SK-N-SH (cell line): ENCODE results near the gene SOS2. TPM values are rescaled to one million over a fixed set of nuclear protein-coding genes. Genes with fewer than 3 reads are reported as not detected.

Experiments
- CTCF ChIA-PET: fragments of 300-600, 350-600 bp; formaldehyde crosslinking; extraction: SDS; loops from one replicate; lab custom pipeline; 2021; lab: Yijun Ruan, JAX
- POLR2A ChIA-PET: fragments of 350-600 bp; sonication (Branson Sonifier 250); formaldehyde crosslinking; extraction: SDS; loops from one replicate; lab custom pipeline; 2020; ENCODE audit warnings: antibody characterized with exemption, inconsistent platforms; lab: Yijun Ruan, JAX
- DNase-seq: peaks from one replicate; pipeline ENCODE4 v3.0.0; 2012
- H2AFZ ChIP-seq: fragments of 200-600 bp; sonication (generic); 2 replicates; pipeline ENCODE4 v1.8.1; 2016; ENCODE audit warnings: antibody characterized with exemption, mild to moderate bottlenecking, low read depth
- H3F3A ChIP-seq: fragments of 200-600 bp; sonication (generic); replicated peaks from 2 replicates; pipeline ENCODE3; 2016; ENCODE audit warnings: antibody characterized with exemption, mild to moderate bottlenecking; ENCODE audit not compliant: insufficient read depth
- H3K27ac ChIP-seq, 2 experiments: fragments of 200-500 bp in 1 of 2; fragments of 200-600 bp in 1 of 2; sonication (Bioruptor generic) in 1 of 2; sonication (generic), shearing (Covaris generic) in 1 of 2; 2 replicates each; pipeline versions ENCODE4 v1.5.1 to v1.6.1; 2014 to 2016; ENCODE audit warnings: low read depth in 2 of 2, inconsistent platforms in 1 of 2, low read length in 1 of 2, mild to moderate bottlenecking in 1 of 2, mixed read lengths in 1 of 2
- H3K27me3 ChIP-seq: fragments of 200-600 bp; sonication (generic), shearing (Covaris generic); 2 replicates; pipeline ENCODE4 v1.6.1; 2016; ENCODE audit warnings: mixed run types; ENCODE audit not compliant: insufficient read depth
- H3K36me3 ChIP-seq, 2 experiments: fragments of 200-500 bp in 1 of 2; fragments of 200-600 bp in 1 of 2; sonication (Bioruptor generic) in 1 of 2; sonication (generic) in 1 of 2; replicated peaks in 1 of 2; 2 replicates each; pipeline versions ENCODE3 to v1.5.1; 2014 to 2016; ENCODE audit warnings: low read length in 1 of 2, mild to moderate bottlenecking in 1 of 2; ENCODE audit not compliant: insufficient read depth in 2 of 2, control insufficient read depth in 1 of 2
- H3K4me1 ChIP-seq, 2 experiments: fragments of 200-500 bp in 1 of 2; fragments of 200-600 bp in 1 of 2; sonication (Bioruptor generic) in 1 of 2; sonication (generic), shearing (Covaris generic) in 1 of 2; 2 replicates each; pipeline versions ENCODE4 v1.5.1 to v1.6.1; 2014 to 2016; ENCODE audit warnings: low read depth in 1 of 2, low read length in 1 of 2, mixed run types in 1 of 2; ENCODE audit not compliant: insufficient read depth in 2 of 2, control insufficient read depth in 1 of 2
- H3K4me2 ChIP-seq: fragments of 200-600 bp; sonication (generic), shearing (Covaris generic); 2 replicates; pipeline ENCODE4 v1.6.1; 2017; ENCODE audit warnings: mixed run types
- H3K4me3 ChIP-seq, 2 experiments: fragments of 200-500 bp in 1 of 2; fragments of 200-600 bp in 1 of 2; sonication (Bioruptor generic) in 1 of 2; sonication (generic), shearing (Covaris generic) in 1 of 2; 2 replicates each; pipeline versions ENCODE4 v1.5.1 to v1.8.1; 2014 to 2016; ENCODE audit warnings: low read depth in 2 of 2, inconsistent platforms in 1 of 2, low read length in 1 of 2, mild to moderate bottlenecking in 1 of 2, mixed read lengths in 1 of 2, moderate library complexity in 1 of 2
- H3K79me2 ChIP-seq: fragments of 200-600 bp; sonication (generic); 2 replicates; pipeline ENCODE4 v1.8.1; 2017; ENCODE audit warnings: mild to moderate bottlenecking; ENCODE audit not compliant: insufficient read depth
- H3K9ac ChIP-seq: fragments of 200-600 bp; sonication (generic); 2 replicates; pipeline ENCODE4 v1.6.1; 2017; ENCODE audit warnings: mixed run types
- H3K9me2 ChIP-seq: fragments of 200-600 bp; sonication (generic); 2 replicates; pipeline ENCODE4 v1.6.1; 2017; ENCODE audit warnings: mixed run types
- H3K9me3 ChIP-seq: fragments of 200-600 bp; sonication (generic); 2 replicates; pipeline ENCODE4 v1.6.1; 2017; ENCODE audit warnings: mixed run types, mild to moderate bottlenecking, moderate library complexity
- H4K20me1 ChIP-seq: fragments of 200-600 bp; sonication (generic); 2 replicates; pipeline ENCODE4 v1.6.1; 2017; ENCODE audit warnings: mild to moderate bottlenecking, mixed run types; ENCODE audit not compliant: insufficient read depth
- CHD2 ChIP-seq: fragments of 150-350 bp; IDR thresholded peaks from 2 replicates; pipeline ENCODE4 v1.6.1; 2018; ENCODE audit warnings: low read length; ENCODE audit not compliant: partially characterized antibody
- CTCF ChIP-seq: fragments of 200-600 bp; sonication (generic); IDR thresholded peaks from 2 replicates; pipeline ENCODE4 v1.6.1; 2017; ENCODE audit warnings: antibody characterized with exemption, mild to moderate bottlenecking, moderate library complexity
- ELF1 ChIP-seq: IDR thresholded peaks from 2 replicates; pipeline ENCODE4 v1.4.0; 2012
- EP300 ChIP-seq, 2 experiments: IDR thresholded peaks; 2 replicates each; pipeline versions ENCODE4 v1.4.0 to v1.6.1; 2012; ENCODE audit warnings: borderline replicate concordance in 1 of 2, low read depth in 1 of 2, low read length in 1 of 2
- EZH2phosphoT487 ChIP-seq: fragments of 200-600 bp; sonication (generic); IDR thresholded peaks from 2 replicates; pipeline ENCODE4 v1.6.1; 2017; ENCODE audit warnings: low read depth, mixed run types, mild to moderate bottlenecking, antibody characterized with exemption, moderate library complexity, borderline replicate concordance
- FOSL2 ChIP-seq: IDR thresholded peaks from 2 replicates; pipeline ENCODE4 v1.4.0; 2012; ENCODE audit warnings: low read depth, mild to moderate bottlenecking, moderate library complexity, borderline replicate concordance
- FOXJ3 ChIP-seq: sonication (generic); formaldehyde crosslinking; IDR thresholded peaks from 2 replicates; pipeline ENCODE4 v1.5.1; 2020; ENCODE audit warnings: mild to moderate bottlenecking, missing genetic modification reagents
- FOXM1 ChIP-seq: IDR thresholded peaks from 2 replicates; pipeline ENCODE4 v1.4.0; 2012; ENCODE audit warnings: low read depth, mild to moderate bottlenecking
- GABPA ChIP-seq: IDR thresholded peaks from 2 replicates; pipeline ENCODE4 v1.4.0; 2012; ENCODE audit warnings: low read depth, mild to moderate bottlenecking
- GATA2 ChIP-seq: sonication (generic); formaldehyde crosslinking; IDR thresholded peaks from 2 replicates; pipeline ENCODE4 v1.5.0; 2020; ENCODE audit warnings: mild to moderate bottlenecking, missing genetic modification reagents
- MAX ChIP-seq: IDR thresholded peaks from 2 replicates; pipeline ENCODE4 v1.4.0; 2012; ENCODE audit warnings: low read depth
- MEF2A ChIP-seq: IDR thresholded peaks from 2 replicates; pipeline ENCODE4 v1.4.0; 2012; ENCODE audit warnings: low read depth, borderline replicate concordance
- MXI1 ChIP-seq: IDR thresholded peaks from 2 replicates; pipeline ENCODE4 v1.6.1; 2012; ENCODE audit warnings: mild to moderate bottlenecking, low read depth, low read length, improper control_type of control experiment
- NFIC ChIP-seq: IDR thresholded peaks from 2 replicates; pipeline ENCODE4 v1.4.0; 2012; ENCODE audit warnings: borderline replicate concordance
- NRF1 ChIP-seq: IDR thresholded peaks from 2 replicates; pipeline ENCODE4 v1.6.1; 2012; ENCODE audit warnings: low read depth, mild to moderate bottlenecking, low read length
- PBX3 ChIP-seq: IDR thresholded peaks from 2 replicates; pipeline ENCODE4; 2012
- POLR2AphosphoS5 ChIP-seq: IDR thresholded peaks from 2 replicates; pipeline ENCODE4 v1.6.1; 2012; ENCODE audit warnings: low read depth, low read length
- RAD21 ChIP-seq: IDR thresholded peaks from 2 replicates; pipeline ENCODE4 v1.6.1; 2012; ENCODE audit warnings: mild to moderate bottlenecking, low read length
- RCOR1 ChIP-seq: fragments of 150-350 bp; IDR thresholded peaks from 2 replicates; pipeline ENCODE4 v1.6.1; 2017; ENCODE audit warnings: antibody characterized with exemption, low read length
- RFX5 ChIP-seq: IDR thresholded peaks from 2 replicates; pipeline ENCODE4 v1.6.1; 2012; ENCODE audit warnings: mild to moderate bottlenecking, improper control_type of control experiment, low read length
- SIN3A ChIP-seq: IDR thresholded peaks from 2 replicates; pipeline ENCODE4 v1.6.1; 2012; ENCODE audit warnings: low read depth, mild to moderate bottlenecking, low read length, moderate library complexity, borderline replicate concordance
- TAF1 ChIP-seq: IDR thresholded peaks from 2 replicates; pipeline ENCODE4 v1.6.1; 2012; ENCODE audit warnings: low read depth, mild to moderate bottlenecking, low read length, moderate library complexity, borderline replicate concordance
- TCF12 ChIP-seq: IDR thresholded peaks from 2 replicates; pipeline ENCODE4 v1.4.0; 2012
- TEAD4 ChIP-seq: IDR thresholded peaks from 2 replicates; pipeline ENCODE4 v1.4.0; 2012; ENCODE audit warnings: mild to moderate bottlenecking, borderline replicate concordance; ENCODE audit not compliant: insufficient read depth
- USF1 ChIP-seq: IDR thresholded peaks from 2 replicates; pipeline ENCODE4 v1.4.0; 2012; ENCODE audit warnings: low read depth, borderline replicate concordance
- USF2 ChIP-seq: fragments of 150-350 bp; IDR thresholded peaks from 2 replicates; pipeline ENCODE4 v1.6.1; 2017; ENCODE audit warnings: antibody characterized with exemption, low read length, low read depth, borderline replicate concordance
- WGBS: methylation state at CpG from one replicate; pipeline ENCODE4 v1.1.6; 2017; ENCODE audit warnings: low lambda C conversion rate; 5-methylcytosine and 5-hydroxymethylcytosine counted together
- polyA plus RNA-seq, 3 experiments: library from polyadenylated mRNA; depleted of rRNA; stranded (reverse); fragments of >200 nt; gene quantifications; 2 replicates each; pipeline ENCODE4 v1.2.3, GENCODE V29; 2012

Gene SOS2
- polyA plus RNA-seq, 1 of the 3 experiments (the other 2 are of a cell fraction), result 6.2 TPM

GRCh38 chr14:50210074-50210473, 21.3 kb downstream of the SOS2 start:
- Histone ChIP-seq H4K20me1 (peaks cover 44% of the 10 kb centered on the region), H3K9me3 (no peaks in the 10 kb centered on the region), H3K4me1 (no peaks in the 10 kb centered on the region), H3K27me3 (no peaks in the 10 kb centered on the region), H3F3A (peaks cover 7% of the 10 kb centered on the region), H3K9me2 (no peaks in the 10 kb centered on the region), H2AFZ (no peak overlapping the region), H3K27ac (no peak overlapping the region), H3K4me3 (no peak overlapping the region), H3K9ac (no peak overlapping the region), H3K36me3 (peaks cover 0 to 23% of the 10 kb centered on the region in 2 experiments), H3K79me2 (peaks cover 100% of the 10 kb centered on the region), H3K4me2 (no peak overlapping the region)
- ChIA-PET POLR2A (no interaction called here), CTCF (interaction anchor here (1.0 kb wide), 1 partner anchor 61 kb away, joined by 3 read pairs; no protein-coding TSS in a partner anchor)
- 95% methylated on average over 1 of the region's 1 CpG for WGBS
- no peak for DNase-seq
- TF ChIP-seq PBX3, result no peak
- no peak for TF ChIP-seq TCF12
- TF ChIP-seq GABPA, result no peak
- TF ChIP-seq RCOR1, result no peak
- TF ChIP-seq NRF1, result no peak
- no peak for TF ChIP-seq FOXM1
- no peak for TF ChIP-seq EP300 (IDR thresholded peaks at IDR 0.05; ENCODE audit: borderline replicate concordance in 1 of 2, low read depth in 1 of 2, low read length in 1 of 2)
- no peak for TF ChIP-seq RFX5
- TF ChIP-seq NFIC, result no peak
- no peak for TF ChIP-seq FOXJ3 (CRISPR knock-in tag)
- TF ChIP-seq TAF1, result no peak
- no peak for TF ChIP-seq GATA2 (CRISPR knock-in tag)
- no peak for TF ChIP-seq CHD2
- no peak for TF ChIP-seq EZH2phosphoT487
- no peak for TF ChIP-seq SIN3A
- TF ChIP-seq POLR2AphosphoS5, result no peak
- TF ChIP-seq MXI1, result no peak
- no peak for TF ChIP-seq USF2
- TF ChIP-seq MEF2A, result no peak
- TF ChIP-seq ELF1, result no peak

GRCh38 chr14:50198499-50198898, 32.9 kb downstream of the SOS2 start:
- CTCF ChIA-PET, result no interaction called here
- TF ChIP-seq CTCF, result no peak
- TF ChIP-seq TAF1, result no peak
- TF ChIP-seq FOSL2, result no peak
- TF ChIP-seq NFIC, result no peak
- no peak for TF ChIP-seq USF1
- no peak for TF ChIP-seq TEAD4
- no peak for TF ChIP-seq RAD21
- TF ChIP-seq RCOR1, result no peak
- TF ChIP-seq MAX, result no peak
- no peak for TF ChIP-seq GABPA

More at GRCh38 chr14:50198499-50198898, 32.9 kb downstream of the SOS2 start:
- POLR2A ChIA-PET, result no interaction called here
- H3K9ac ChIP-seq, result no peak overlapping the region
- peaks cover 4% of the 10 kb centered on the region for H3F3A ChIP-seq
- H3K4me2 ChIP-seq, result no peak overlapping the region
- no peaks in the 10 kb centered on the region for H3K4me1 ChIP-seq
- H3K27me3 ChIP-seq, result no peaks in the 10 kb centered on the region
- peaks cover 17 to 60% of the 10 kb centered on the region in 2 experiments for H3K36me3 ChIP-seq
- WGBS, result 95% methylated on average over 2 of the region's 2 CpGs
- no peaks in the 10 kb centered on the region for H4K20me1 ChIP-seq
- peaks cover 37% of the 10 kb centered on the region for H3K79me2 ChIP-seq
- H3K9me2 ChIP-seq, result no peaks in the 10 kb centered on the region
- H3K9me3 ChIP-seq, result no peaks in the 10 kb centered on the region
- H3K4me3 ChIP-seq, result no peak overlapping the region
- H2AFZ ChIP-seq, result no peak overlapping the region
- H3K27ac ChIP-seq, result no peak overlapping the region
- no peak for DNase-seq
